Left renal pelvis (tissue), 4 donors: ENCODE data around the gene DUSP6. TPM values are rescaled to one million over a fixed set of nuclear protein-coding genes. Genes with fewer than 3 reads are reported as not detected.

Source experiments
- DNase-seq, 4 donors: peaks; one replicate each; pipeline ENCODE4 v3.0.0-alpha.2; 2013; ENCODE audit warnings: low read depth in 4 of 4, low spot score in 3 of 4
- polyA plus RNA-seq, 4 donors: library from polyadenylated mRNA; unstranded; fragments of 120-200 nt; gene quantifications; one replicate each; pipeline ENCODE4 v1.2.1, GENCODE V29; 2013; ENCODE audit not compliant: insufficient read length in 4 of 4

Gene DUSP6
- polyA plus RNA-seq = 10 to 100 TPM; 62.1 to 83.2 (median 68.6) TPM

GRCh38 chr12:89352492-89353187 lies at the start of gene DUSP6:
TSS of gene DUSP6 (minus strand) at chr12:89352501. CDS start at chr12:89352039, 462 bp downstream.
- peak; percentile 93 to 97 (median 94) for DNase-seq

GRCh38 chr12:89401433-89402058 lies 49.2 kb upstream of the DUSP6 start:
- no peak for DNase-seq

GRCh38 chr12:89400415-89400814 lies 48.1 kb upstream of the DUSP6 start:
- no peak for DNase-seq

GRCh38 chr12:89395712-89396111 lies 43.4 kb upstream of the DUSP6 start:
- DNase-seq = no peak

GRCh38 chr12:89393551-89394121 lies 41.3 kb upstream of the DUSP6 start:
- no peak for DNase-seq

- no peak for DNase-seq
Measured at GRCh38 chr12:89392391-89392790, 40.1 kb upstream of the DUSP6 start.

- DNase-seq = no peak
Measured at GRCh38 chr12:89391726-89392336, 39.5 kb upstream of the DUSP6 start.

- no peak for DNase-seq
Measured at GRCh38 chr12:89390802-89391673, 38.7 kb upstream of the DUSP6 start.

- no peak for DNase-seq
Measured at GRCh38 chr12:89389755-89390661, 37.7 kb upstream of the DUSP6 start.

- no peak for DNase-seq
Measured at GRCh38 chr12:89386138-89386537, 33.8 kb upstream of the DUSP6 start.

GRCh38 chr12:89384807-89385206 lies 32.5 kb upstream of the DUSP6 start:
- no peak for DNase-seq

- no peak for DNase-seq
Measured at GRCh38 chr12:89384050-89384758, 31.9 kb upstream of the DUSP6 start.

GRCh38 chr12:89383235-89384049 lies 31.1 kb upstream of the DUSP6 start:
- DNase-seq = no peak

GRCh38 chr12:89382328-89382727 lies 30.0 kb upstream of the DUSP6 start:
- no peak for DNase-seq

GRCh38 chr12:89379839-89380467 lies 27.7 kb upstream of the DUSP6 start:
- DNase-seq = no peak

- DNase-seq = no peak
Measured at GRCh38 chr12:89379148-89379838, 27.0 kb upstream of the DUSP6 start.

GRCh38 chr12:89376844-89377243 lies 24.5 kb upstream of the DUSP6 start:
- no peak for DNase-seq
